Neural progenitor cell (in vitro differentiated cells): ENCODE data around the gene NUCB2. TPM values are rescaled to one million over a fixed set of nuclear protein-coding genes. Genes with fewer than 3 reads are reported as not detected.
"Not testable (repeated sequence)": the region's sequence is repeated elsewhere in the genome, so short reads cannot be mapped to it uniquely, and the experiment has no call there.

Experiments
- DNase-seq: peaks from one replicate; pipeline ENCODE4 v3.0.0-alpha.2; 2016; ENCODE audit warnings: low spot score
- H2AFZ ChIP-seq: fragments of 200-600 bp; sonication (generic); replicated peaks from 2 replicates; pipeline ENCODE4 v1.6.1; 2016; ENCODE audit warnings: antibody characterized with exemption
- H3F3A ChIP-seq: fragments of 200-600 bp; sonication (generic); 2 replicates; pipeline ENCODE4 v1.6.1; 2016; ENCODE audit warnings: antibody characterized with exemption, low read depth
- H3K27ac ChIP-seq: fragments of 200-600 bp; sonication (generic); 2 replicates; pipeline ENCODE4 v1.5.1; 2016; ENCODE audit warnings: mild to moderate bottlenecking
- H3K27me3 ChIP-seq: fragments of 200-600 bp; sonication (generic); 2 replicates; pipeline ENCODE4 v1.6.1; 2016; ENCODE audit warnings: mild to moderate bottlenecking, moderate library complexity
- H3K36me3 ChIP-seq: fragments of 200-600 bp; sonication (generic); 2 replicates; pipeline ENCODE4 v1.5.1; 2016
- H3K4me1 ChIP-seq: fragments of 200-600 bp; sonication (generic); 2 replicates; pipeline ENCODE4 v1.6.1; 2016; ENCODE audit warnings: mixed run types
- H3K4me2 ChIP-seq: fragments of 200-600 bp; sonication (generic); 2 replicates; pipeline ENCODE4 v1.6.1; 2016
- H3K4me3 ChIP-seq: fragments of 200-600 bp; sonication (generic); 2 replicates; pipeline ENCODE4 v1.5.1; 2016
- H3K79me2 ChIP-seq: fragments of 200-600 bp; sonication (generic); 2 replicates; pipeline ENCODE4 v1.6.1; 2016; ENCODE audit warnings: low read depth
- H3K9ac ChIP-seq: fragments of 200-600 bp; sonication (generic); 2 replicates; pipeline ENCODE4 v1.6.1; 2016
- H3K9me3 ChIP-seq: fragments of 200-600 bp; sonication (generic); 2 replicates; pipeline ENCODE4 v1.5.1; 2016; ENCODE audit warnings: low read depth
- H4K20me1 ChIP-seq: fragments of 200-600 bp; sonication (generic); 2 replicates; pipeline ENCODE4 v1.6.1; 2016; ENCODE audit warnings: low read depth
- H3K27ac Mint-ChIP-seq: 3 replicates; pipeline ENCODE4 v1.8.0; 2021; ENCODE audit warnings: mixed read lengths
- H3K27me3 Mint-ChIP-seq: 2 replicates; pipeline ENCODE4 v1.8.0; 2022; ENCODE audit warnings: low read depth, mild to moderate bottlenecking, inconsistent platforms, moderate library complexity, mixed read lengths; ENCODE audit not compliant: insufficient read depth
- H3K36me3 Mint-ChIP-seq: 3 replicates; pipeline ENCODE4 v1.8.0; 2021; ENCODE audit warnings: mixed read lengths
- H3K4me1 Mint-ChIP-seq: 3 replicates; pipeline ENCODE4 v1.8.0; 2021; ENCODE audit warnings: mixed read lengths
- H3K4me3 Mint-ChIP-seq: 3 replicates; pipeline ENCODE4 v1.8.0; 2021; ENCODE audit warnings: mild to moderate bottlenecking, moderate library complexity, mixed read lengths
- H3K9me3 Mint-ChIP-seq: 3 replicates; pipeline ENCODE4 v1.8.0; 2020; ENCODE audit warnings: mixed read lengths
- EZH2 ChIP-seq: fragments of 200-600 bp; sonication (generic); IDR thresholded peaks from 2 replicates; pipeline ENCODE4 v1.6.1; 2017; ENCODE audit warnings: antibody characterized with exemption, mild to moderate bottlenecking, moderate library complexity
- EZH2phosphoT487 ChIP-seq: fragments of 200-600 bp; sonication (generic); IDR thresholded peaks from 2 replicates; pipeline ENCODE4 v1.6.1; 2017; ENCODE audit warnings: antibody characterized with exemption
- total RNA-seq: library from RNA; depleted of rRNA; stranded (reverse); fragments of >200 nt; gene quantifications from 2 replicates; pipeline ENCODE4 v1.2.3, GENCODE V29; 2015; ENCODE audit warnings: low replicate concordance
- TF ChIP-seq, protein P1 (sequence below): fragments of 200-600 bp; sonication (generic); IDR thresholded peaks from 2 replicates; pipeline ENCODE4 v1.5.1; 2017; ENCODE audit warnings: antibody characterized with exemption, mild to moderate bottlenecking

Gene NUCB2
- total RNA-seq, 1 donor from 2014 or later: 80.1 TPM

DNA sequence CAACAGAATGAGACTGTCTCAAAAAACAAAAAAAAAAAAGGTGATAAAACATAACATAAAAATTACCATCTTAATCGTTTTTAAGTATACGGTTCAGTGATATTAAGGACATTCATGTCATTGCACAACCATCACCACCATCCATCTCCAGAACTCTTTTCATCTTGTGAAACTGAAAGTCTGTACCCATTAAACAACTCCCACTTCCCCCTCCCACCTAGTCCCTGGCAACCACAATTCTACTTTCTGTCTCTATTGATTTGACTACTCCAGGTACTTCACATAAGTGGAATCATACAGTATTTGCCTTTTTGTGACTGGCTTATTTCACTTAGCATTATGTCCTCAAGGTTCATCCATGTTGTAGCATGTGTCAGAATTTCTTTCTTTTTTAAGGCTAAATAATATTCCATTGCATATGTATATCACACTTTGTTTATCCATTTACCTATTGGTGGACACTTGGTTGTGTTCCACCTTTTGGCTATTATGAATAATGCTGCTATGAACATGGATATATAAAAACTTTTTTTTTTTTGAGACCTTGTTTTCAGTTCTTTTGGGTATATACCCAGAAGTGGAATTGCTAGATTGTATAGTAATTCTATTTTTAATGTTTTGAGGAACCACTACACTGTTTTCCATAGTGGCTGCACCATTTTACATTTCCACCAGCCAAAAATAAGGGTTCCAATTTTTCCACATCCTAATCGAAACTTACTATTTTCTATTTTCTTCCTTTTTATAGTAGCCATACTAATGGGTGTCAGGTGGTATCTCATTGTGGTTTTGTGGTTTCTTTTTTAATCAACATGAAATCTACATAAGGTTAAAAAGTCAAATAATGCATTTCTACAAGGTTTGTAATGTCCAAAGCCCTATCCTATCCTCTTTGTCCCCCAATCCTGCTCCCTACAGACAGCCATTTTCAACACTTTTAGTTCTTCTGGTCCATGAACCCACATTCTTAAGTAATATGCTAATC, 45.4 kb upstream of the NUCB2 start:
- H3K4me2 ChIP-seq: no peak overlapping the region
- no peak overlapping the region for H3K4me3 ChIP-seq
- H4K20me1 ChIP-seq: no peaks in the 10 kb centered on the region
- H3K4me3 Mint-ChIP-seq: no peak overlapping the region
- no peaks in the 10 kb centered on the region for H3K4me1 ChIP-seq
- TF ChIP-seq, protein P1, sequence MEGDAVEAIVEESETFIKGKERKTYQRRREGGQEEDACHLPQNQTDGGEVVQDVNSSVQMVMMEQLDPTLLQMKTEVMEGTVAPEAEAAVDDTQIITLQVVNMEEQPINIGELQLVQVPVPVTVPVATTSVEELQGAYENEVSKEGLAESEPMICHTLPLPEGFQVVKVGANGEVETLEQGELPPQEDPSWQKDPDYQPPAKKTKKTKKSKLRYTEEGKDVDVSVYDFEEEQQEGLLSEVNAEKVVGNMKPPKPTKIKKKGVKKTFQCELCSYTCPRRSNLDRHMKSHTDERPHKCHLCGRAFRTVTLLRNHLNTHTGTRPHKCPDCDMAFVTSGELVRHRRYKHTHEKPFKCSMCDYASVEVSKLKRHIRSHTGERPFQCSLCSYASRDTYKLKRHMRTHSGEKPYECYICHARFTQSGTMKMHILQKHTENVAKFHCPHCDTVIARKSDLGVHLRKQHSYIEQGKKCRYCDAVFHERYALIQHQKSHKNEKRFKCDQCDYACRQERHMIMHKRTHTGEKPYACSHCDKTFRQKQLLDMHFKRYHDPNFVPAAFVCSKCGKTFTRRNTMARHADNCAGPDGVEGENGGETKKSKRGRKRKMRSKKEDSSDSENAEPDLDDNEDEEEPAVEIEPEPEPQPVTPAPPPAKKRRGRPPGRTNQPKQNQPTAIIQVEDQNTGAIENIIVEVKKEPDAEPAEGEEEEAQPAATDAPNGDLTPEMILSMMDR: no peak
- TF ChIP-seq EZH2: no peak
- TF ChIP-seq EZH2phosphoT487: no peak
- no peak overlapping the region for H2AFZ ChIP-seq
- H3K79me2 ChIP-seq: no peaks in the 10 kb centered on the region
- no peaks in the 10 kb centered on the region for H3K36me3 ChIP-seq
- H3K36me3 Mint-ChIP-seq: peaks cover 2% of the 10 kb centered on the region
- H3K9me3 Mint-ChIP-seq: no peaks in the 10 kb centered on the region
- no peaks in the 10 kb centered on the region for H3K4me1 Mint-ChIP-seq
- H3K9ac ChIP-seq: no peak overlapping the region
- H3K27ac ChIP-seq: no peak overlapping the region
- no peaks in the 10 kb centered on the region for H3K27me3 ChIP-seq
- DNase-seq: no peak
- H3K9me3 ChIP-seq: no peaks in the 10 kb centered on the region
- no peaks in the 10 kb centered on the region for H3K27me3 Mint-ChIP-seq
- H3K27ac Mint-ChIP-seq: no peak overlapping the region
- no peaks in the 10 kb centered on the region for H3F3A ChIP-seq

DNA sequence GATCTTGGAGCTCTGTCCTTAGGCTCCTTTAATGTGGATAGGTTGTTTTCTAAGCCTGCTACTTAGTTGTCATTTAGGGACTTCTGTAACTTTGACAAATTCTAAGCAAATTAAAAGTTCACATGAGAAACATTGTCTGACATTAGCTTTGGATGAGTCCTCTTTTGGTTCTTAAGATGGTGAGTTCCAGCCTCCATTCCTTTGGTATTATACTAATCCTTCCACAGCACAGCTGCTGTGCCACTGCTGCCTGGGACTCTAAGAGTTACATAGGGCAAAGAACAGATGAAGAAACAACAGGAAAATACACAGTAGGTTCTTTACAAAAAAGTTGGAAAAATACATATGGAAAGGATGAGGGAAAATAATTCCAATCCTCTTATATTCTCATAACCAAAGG, 43.4 kb upstream of the NUCB2 start:
- TF ChIP-seq, protein P1: no peak
- no peak for TF ChIP-seq EZH2
- no peak for TF ChIP-seq EZH2phosphoT487
- Mint-ChIP-seq H3K27me3 (no peaks in the 10 kb centered on the region), H3K4me3 (no peak overlapping the region), H3K36me3 (no peaks in the 10 kb centered on the region), H3K9me3 (no peaks in the 10 kb centered on the region), H3K27ac (no peak overlapping the region), H3K4me1 (no peaks in the 10 kb centered on the region)
- Histone ChIP-seq H3K79me2 (no peaks in the 10 kb centered on the region), H3K4me3 (no peak overlapping the region), H3K9me3 (no peaks in the 10 kb centered on the region), H3F3A (no peaks in the 10 kb centered on the region), H3K36me3 (no peaks in the 10 kb centered on the region), H2AFZ (no peak overlapping the region), H3K27ac (no peak overlapping the region), H3K9ac (no peak overlapping the region), H3K4me1 (no peaks in the 10 kb centered on the region), H4K20me1 (no peaks in the 10 kb centered on the region), H3K27me3 (no peaks in the 10 kb centered on the region), H3K4me2 (no peak overlapping the region)
- DNase-seq: no peak

DNA sequence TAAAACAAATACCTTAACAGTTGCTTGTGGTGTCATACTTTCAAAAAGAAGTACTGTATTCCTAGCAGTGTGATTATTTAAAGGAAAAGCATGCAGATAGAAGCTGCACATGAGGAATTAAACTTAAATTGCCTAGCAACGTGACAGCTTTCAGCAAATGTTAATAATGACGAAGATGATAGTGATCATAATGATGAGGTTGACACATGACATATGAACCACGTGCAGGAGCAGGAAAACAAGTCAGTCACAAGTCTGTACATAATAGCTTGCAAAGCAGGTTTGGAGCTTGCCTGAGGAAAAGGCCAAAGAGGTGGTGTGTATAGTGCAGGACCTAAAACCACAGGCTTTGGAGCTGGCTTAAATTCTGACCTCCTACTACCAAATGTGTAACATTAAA, 38.2 kb upstream of the NUCB2 start:
- Histone ChIP-seq H2AFZ (no peak overlapping the region), H3F3A (no peaks in the 10 kb centered on the region), H3K4me3 (no peak overlapping the region), H3K4me1 (no peaks in the 10 kb centered on the region), H3K9me3 (no peaks in the 10 kb centered on the region), H3K4me2 (no peak overlapping the region), H3K9ac (no peak overlapping the region), H3K36me3 (no peaks in the 10 kb centered on the region), H3K79me2 (no peaks in the 10 kb centered on the region), H4K20me1 (no peaks in the 10 kb centered on the region), H3K27ac (no peak overlapping the region), H3K27me3 (no peaks in the 10 kb centered on the region)
- Mint-ChIP-seq H3K36me3 (no peaks in the 10 kb centered on the region), H3K27me3 (no peaks in the 10 kb centered on the region), H3K9me3 (no peaks in the 10 kb centered on the region), H3K4me3 (no peak overlapping the region), H3K4me1 (peaks cover 2% of the 10 kb centered on the region), H3K27ac (no peak overlapping the region)
- no peak for DNase-seq
- TF ChIP-seq EZH2phosphoT487 (no peak), EZH2 (no peak)
- TF ChIP-seq, protein P1: no peak

DNA sequence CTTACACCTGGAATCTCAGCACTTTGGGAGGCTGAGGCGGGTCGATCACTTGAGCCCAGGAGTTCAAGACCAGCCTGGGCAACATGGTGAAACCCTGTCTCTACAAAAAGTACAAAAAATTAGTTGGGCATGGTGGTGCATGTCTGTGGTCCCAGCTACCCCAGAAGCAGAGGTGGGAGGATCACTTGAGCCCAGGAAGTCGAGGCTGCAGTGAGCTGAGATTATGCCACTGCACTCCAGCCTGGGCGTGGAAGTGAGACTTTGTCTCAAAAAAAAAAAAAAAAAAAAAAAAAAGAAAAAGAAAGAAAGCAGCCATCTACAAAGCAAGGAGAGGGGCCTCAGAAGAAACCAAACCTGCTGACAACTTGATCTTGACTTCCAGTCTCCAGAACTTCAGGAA, 36.6 kb upstream of the NUCB2 start:
- not testable (repeated sequence) for H3K79me2 ChIP-seq, H3K27ac Mint-ChIP-seq, H3K9ac ChIP-seq, DNase-seq, H3K36me3 ChIP-seq, H3K27me3 ChIP-seq, H3K4me3 ChIP-seq, H3K4me2 ChIP-seq, H3K27ac ChIP-seq, H3K4me3 Mint-ChIP-seq, H4K20me1 ChIP-seq, H2AFZ ChIP-seq, H3K4me1 ChIP-seq, H3K27me3 Mint-ChIP-seq, H3K4me1 Mint-ChIP-seq, H3K9me3 ChIP-seq, H3F3A ChIP-seq, H3K36me3 Mint-ChIP-seq, H3K9me3 Mint-ChIP-seq
